Measurements from ENCODE around the gene HEPHL1. TPM values are rescaled to one million over a fixed set of nuclear protein-coding genes. Genes with fewer than 3 reads are reported as not detected.

Gene HEPHL1
- total RNA-seq, 1 donor from 2014 or later, result not detected

GRCh38 chr11:94027210-94027609, 6.1 kb downstream of the HEPHL1 start:
- Histone ChIP-seq H3K4me1 (no peaks in the 10 kb centered on the region), H3K4me3 (no peak overlapping the region), H3K9me3 (no peaks in the 10 kb centered on the region), H3K36me3 (no peaks in the 10 kb centered on the region), H3K27ac (no peak overlapping the region), H3K27me3 (no peaks in the 10 kb centered on the region)
- no peak for TF ChIP-seq CTCF (IDR thresholded peaks at IDR 0.05)
- DNase-seq (ENCODE audit: low spot score in 2 of 2), result no peak
- intact Hi-C loops (cut with DNase I), result no loop called here

GRCh38 chr11:94028436-94028835, 7.3 kb downstream of the HEPHL1 start:
- Histone ChIP-seq H3K9me3 (no peaks in the 10 kb centered on the region), H3K27ac (no peak overlapping the region), H3K36me3 (no peaks in the 10 kb centered on the region), H3K4me1 (no peaks in the 10 kb centered on the region), H3K4me3 (no peak overlapping the region), H3K27me3 (no peaks in the 10 kb centered on the region)
- intact Hi-C loops (cut with DNase I), result no loop called here
- DNase-seq (ENCODE audit: low spot score in 2 of 2), result no peak
- no peak for TF ChIP-seq CTCF (IDR thresholded peaks at IDR 0.05)

DNA sequence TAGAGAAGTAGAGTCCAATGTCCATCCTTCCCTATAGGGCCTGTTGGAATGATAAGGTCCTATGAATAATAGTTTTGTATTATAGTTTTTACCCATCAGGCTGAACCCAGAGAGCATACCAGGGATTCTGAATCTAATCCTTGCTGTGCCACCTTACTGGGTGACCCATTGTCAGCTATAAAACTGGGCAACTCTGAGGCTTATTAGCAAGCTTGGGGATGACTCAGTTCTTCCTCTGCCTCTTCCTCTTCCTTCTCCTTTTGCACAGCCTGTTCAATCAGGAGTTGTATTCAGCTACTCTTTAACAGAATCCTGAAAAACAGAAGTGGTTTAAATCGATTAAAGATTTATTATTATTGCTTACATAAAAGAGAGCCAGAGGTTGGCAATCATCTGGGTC, 8.9 kb downstream of the HEPHL1 start:
- intact Hi-C loops (cut with DNase I), result no loop called here
- H3K27me3 ChIP-seq, result no peaks in the 10 kb centered on the region
- TF ChIP-seq CTCF (IDR thresholded peaks at IDR 0.05), result no peak
- H3K4me1 ChIP-seq, result no peaks in the 10 kb centered on the region
- DNase-seq (ENCODE audit: low spot score in 2 of 2), result no peak
- H3K4me3 ChIP-seq, result no peak overlapping the region
- H3K27ac ChIP-seq, result no peak overlapping the region
- no peaks in the 10 kb centered on the region for H3K9me3 ChIP-seq
- no peaks in the 10 kb centered on the region for H3K36me3 ChIP-seq

DNA sequence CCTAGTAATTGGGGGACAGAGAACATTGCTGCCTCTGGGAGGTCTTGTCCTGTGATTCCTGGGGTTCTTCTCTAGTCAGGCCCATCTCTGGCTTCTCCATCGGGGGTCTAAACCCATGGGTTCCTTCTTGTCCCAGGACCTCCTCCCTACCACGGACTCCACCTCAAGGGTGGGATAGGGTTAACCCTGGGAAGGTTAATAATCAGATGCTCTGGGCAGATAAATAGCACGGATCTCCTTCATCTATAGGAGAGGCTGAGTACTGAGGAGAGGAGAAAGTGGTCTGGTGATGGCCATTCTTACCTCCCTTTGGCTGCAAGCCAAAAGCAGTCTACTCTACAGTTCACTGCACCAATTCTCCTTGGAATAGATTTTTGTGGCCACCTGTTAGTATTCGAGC, 10.5 kb downstream of the HEPHL1 start:
- Histone ChIP-seq H3K9me3 (no peaks in the 10 kb centered on the region), H3K4me3 (no peak overlapping the region), H3K36me3 (no peaks in the 10 kb centered on the region), H3K27me3 (no peaks in the 10 kb centered on the region), H3K4me1 (no peaks in the 10 kb centered on the region), H3K27ac (no peak overlapping the region)
- DNase-seq (ENCODE audit: low spot score in 2 of 2), result no peak
- intact Hi-C loops (cut with DNase I), result no loop called here
- no peak for TF ChIP-seq CTCF (IDR thresholded peaks at IDR 0.05)

- no peaks in the 10 kb centered on the region for H3K9me3 ChIP-seq
- no peak overlapping the region for H3K4me3 ChIP-seq
- DNase-seq (ENCODE audit: low spot score in 2 of 2), result no peak
- TF ChIP-seq CTCF (IDR thresholded peaks at IDR 0.05), result no peak
- intact Hi-C loops (cut with DNase I), result no loop called here
- H3K27ac ChIP-seq, result no peak overlapping the region
- no peaks in the 10 kb centered on the region for H3K27me3 ChIP-seq
- no peaks in the 10 kb centered on the region for H3K36me3 ChIP-seq
- no peaks in the 10 kb centered on the region for H3K4me1 ChIP-seq
Observed at GRCh38 chr11:94032066-94032465, 10.9 kb downstream of the HEPHL1 start.

GRCh38 chr11:94032725-94033124, 11.6 kb downstream of the HEPHL1 start:
- H3K9me3 ChIP-seq, result no peaks in the 10 kb centered on the region
- no peak overlapping the region for H3K4me3 ChIP-seq
- H3K4me1 ChIP-seq, result no peaks in the 10 kb centered on the region
- no peak for TF ChIP-seq CTCF (IDR thresholded peaks at IDR 0.05)
- intact Hi-C loops (cut with DNase I), result no loop called here
- no peak overlapping the region for H3K27ac ChIP-seq
- DNase-seq (ENCODE audit: low spot score in 2 of 2), result no peak
- no peaks in the 10 kb centered on the region for H3K36me3 ChIP-seq
- H3K27me3 ChIP-seq, result no peaks in the 10 kb centered on the region
